Effector memory CD8-positive, alpha-beta T cell (primary cell): ENCODE data around the gene NSUN6.

Source experiments
- ATAC-seq: fragments of 150-1000 bp; cut with Tn5 transposase; replicated peaks from 2 replicates; pipeline ENCODE4 v1.10.0; 2021; ENCODE audit warnings: mild to moderate bottlenecking, moderate library complexity
- DNase-seq, 3 experiments: peaks; one replicate each; pipeline ENCODE4 v3.0.0; 2021
- H3K27ac Mint-ChIP-seq, 2 donors: one replicate each; pipeline ENCODE4 v1.8.0; 2022; ENCODE audit warnings: mild to moderate bottlenecking in 2 of 2, mixed read lengths in 2 of 2, moderate library complexity in 2 of 2
- H3K27me3 Mint-ChIP-seq, 2 donors: one replicate each; pipeline ENCODE4 v1.8.0; 2022; ENCODE audit warnings: mixed read lengths in 2 of 2
- H3K36me3 Mint-ChIP-seq: one replicate; pipeline ENCODE4 v1.8.0; 2022; ENCODE audit warnings: mild to moderate bottlenecking, moderate library complexity, mixed read lengths; ENCODE audit not compliant: insufficient read depth
- H3K4me1 Mint-ChIP-seq, 2 donors: one replicate each; pipeline ENCODE4 v1.8.0; 2022; ENCODE audit warnings: low read depth in 2 of 2, mixed read lengths in 2 of 2
- H3K4me3 Mint-ChIP-seq, 2 donors: one replicate each; pipeline ENCODE4 v1.8.0; 2022; ENCODE audit warnings: mild to moderate bottlenecking in 2 of 2, mixed read lengths in 2 of 2, moderate library complexity in 2 of 2
- H3K9me3 Mint-ChIP-seq, 2 donors: one replicate each; pipeline ENCODE4 v1.8.0; 2022; ENCODE audit warnings: mixed read lengths in 2 of 2

NSUN6 gene

GRCh38 chr10:18514537-18514936 is 136.8 kb downstream of the NSUN6 start:
- H3K36me3 Mint-ChIP-seq = peaks cover 4% of the 10 kb centered on the region
- DNase-seq (no peak), ATAC-seq (no peak)
- peaks cover 8 to 20% of the 10 kb centered on the region in 2 donors for H3K9me3 Mint-ChIP-seq
- peaks cover 3 to 8% of the 10 kb centered on the region in 2 donors for H3K27me3 Mint-ChIP-seq
- no peak overlapping the region for H3K27ac Mint-ChIP-seq
- no peak overlapping the region for H3K4me3 Mint-ChIP-seq
- no peaks in the 10 kb centered on the region for H3K4me1 Mint-ChIP-seq

DNA sequence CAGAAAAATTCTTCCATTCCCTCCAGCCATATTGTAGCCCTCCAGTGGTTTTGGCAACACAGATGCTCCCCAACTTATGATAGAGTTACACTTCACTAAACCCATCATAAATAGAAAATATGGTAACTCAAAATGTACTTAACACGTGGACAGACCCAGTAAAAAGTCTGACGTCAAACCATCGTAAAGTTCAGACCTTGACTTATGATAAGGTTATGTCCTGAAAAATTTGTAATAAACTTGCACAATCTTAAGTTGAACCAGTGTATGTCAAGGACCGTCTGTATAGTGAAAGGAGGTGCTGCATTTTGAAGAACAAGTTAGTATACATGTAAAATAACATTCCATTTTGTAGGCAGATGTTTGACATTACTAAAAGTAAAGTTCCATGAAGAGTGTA is 142.8 kb downstream of the NSUN6 start:
- no peak for ATAC-seq
- no peaks in the 10 kb centered on the region for H3K36me3 Mint-ChIP-seq
- H3K27me3 Mint-ChIP-seq = peaks cover 10 to 12% of the 10 kb centered on the region in 2 donors
- no peak overlapping the region for H3K4me3 Mint-ChIP-seq
- peaks cover 6% of the 10 kb centered on the region in 2 donors for H3K9me3 Mint-ChIP-seq
- DNase-seq = no peak
- no peak overlapping the region for H3K27ac Mint-ChIP-seq
- H3K4me1 Mint-ChIP-seq = no peaks in the 10 kb centered on the region

DNA sequence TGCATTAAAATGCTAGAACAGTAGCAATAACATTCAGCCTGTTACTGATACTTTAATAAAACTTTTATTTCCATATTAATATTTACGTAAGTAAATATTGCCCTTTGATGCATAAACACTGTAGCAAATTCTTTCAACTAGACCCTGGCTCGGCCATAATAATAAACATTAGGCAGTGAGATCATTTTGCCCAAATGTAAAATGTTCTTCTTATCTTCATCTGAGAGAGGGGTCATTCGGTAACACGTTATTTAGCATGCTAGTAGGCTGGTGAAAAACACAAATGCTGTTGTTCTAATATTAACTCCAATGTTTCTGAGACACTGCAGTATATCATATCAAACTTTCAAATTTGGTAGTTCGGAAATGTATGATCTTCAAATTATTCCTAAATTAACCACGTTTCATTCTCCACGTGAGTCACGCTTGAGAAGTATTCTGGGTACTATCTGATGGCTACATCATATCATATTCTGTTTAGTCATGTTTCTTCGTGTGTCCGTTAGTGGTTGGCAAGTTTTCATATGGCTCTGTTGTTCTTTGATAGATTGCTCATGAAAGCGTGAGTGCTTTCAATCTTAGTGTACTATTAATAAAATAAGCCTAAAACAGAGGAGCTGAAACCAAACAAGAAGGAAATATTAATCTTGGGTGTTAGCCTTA is 145.8 kb downstream of the NSUN6 start:
- ATAC-seq (no peak), DNase-seq (no peak)
- H3K36me3 Mint-ChIP-seq = no peaks in the 10 kb centered on the region
- no peaks in the 10 kb centered on the region for H3K9me3 Mint-ChIP-seq
- H3K4me1 Mint-ChIP-seq = no peaks in the 10 kb centered on the region
- H3K4me3 Mint-ChIP-seq = no peak overlapping the region
- no peak overlapping the region for H3K27ac Mint-ChIP-seq
- H3K27me3 Mint-ChIP-seq = peaks cover 15% of the 10 kb centered on the region in 2 donors

DNA sequence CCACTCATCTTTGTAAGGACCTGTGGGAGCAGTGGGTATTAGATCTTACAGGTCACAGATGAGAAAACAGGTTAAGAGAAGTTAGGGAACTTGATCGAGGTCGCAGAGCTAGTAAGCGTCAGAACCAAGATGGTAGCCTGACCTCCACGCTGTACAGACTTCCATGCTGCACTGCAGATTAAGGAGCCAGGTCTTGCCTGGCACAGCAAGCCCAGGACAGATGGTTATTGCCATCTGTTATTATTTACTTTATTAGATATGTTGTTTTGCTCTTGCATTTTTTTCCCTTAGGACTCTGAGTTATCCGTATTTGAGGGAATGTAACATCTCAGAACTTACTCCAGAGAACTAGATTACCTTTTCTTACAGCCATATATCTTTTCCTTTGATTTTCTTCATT is 147.2 kb downstream of the NSUN6 start:
- no peaks in the 10 kb centered on the region for H3K36me3 Mint-ChIP-seq
- no peak for ATAC-seq
- no peaks in the 10 kb centered on the region for H3K4me1 Mint-ChIP-seq
- H3K4me3 Mint-ChIP-seq = no peak overlapping the region
- H3K27ac Mint-ChIP-seq = no peak overlapping the region
- peaks cover 15 to 22% of the 10 kb centered on the region in 2 donors for H3K27me3 Mint-ChIP-seq
- no peaks in the 10 kb centered on the region for H3K9me3 Mint-ChIP-seq
- DNase-seq = no peak

DNA sequence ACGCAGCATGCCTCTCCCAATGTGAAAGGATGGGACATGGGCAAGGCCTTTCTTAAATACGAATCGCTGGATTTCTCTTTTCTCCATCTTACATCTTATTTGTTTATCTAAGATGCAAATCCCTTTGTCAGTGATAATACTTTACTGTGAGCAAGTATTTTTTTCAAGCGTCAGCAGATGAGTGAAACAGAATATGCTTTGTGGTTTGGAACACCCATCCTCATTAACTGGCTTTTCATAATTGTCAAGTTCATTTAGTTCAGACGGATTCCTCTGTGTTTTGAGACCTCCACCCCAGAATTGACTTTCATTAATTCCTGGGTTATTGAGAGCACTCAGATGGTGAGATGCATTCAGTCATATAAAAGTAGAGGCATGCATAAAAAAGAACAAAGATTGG is 149.8 kb downstream of the NSUN6 start:
- no peaks in the 10 kb centered on the region for H3K9me3 Mint-ChIP-seq
- H3K36me3 Mint-ChIP-seq = no peaks in the 10 kb centered on the region
- H3K4me3 Mint-ChIP-seq = no peak overlapping the region
- peaks cover 15 to 22% of the 10 kb centered on the region in 2 donors for H3K27me3 Mint-ChIP-seq
- H3K27ac Mint-ChIP-seq = no peak overlapping the region
- DNase-seq (no peak), ATAC-seq (no peak)
- H3K4me1 Mint-ChIP-seq = no peaks in the 10 kb centered on the region

GRCh38 chr10:18501198-18501597 is 150.2 kb downstream of the NSUN6 start:
- no peak overlapping the region for H3K27ac Mint-ChIP-seq
- H3K4me1 Mint-ChIP-seq = no peaks in the 10 kb centered on the region
- ATAC-seq = no peak
- no peak overlapping the region for H3K4me3 Mint-ChIP-seq
- no peaks in the 10 kb centered on the region for H3K36me3 Mint-ChIP-seq
- no peak for DNase-seq
- H3K27me3 Mint-ChIP-seq = peaks cover 15 to 22% of the 10 kb centered on the region in 2 donors
- no peaks in the 10 kb centered on the region for H3K9me3 Mint-ChIP-seq

GRCh38 chr10:18500576-18500975 is 150.8 kb downstream of the NSUN6 start:
- ATAC-seq (no peak), DNase-seq (no peak)
- Mint-ChIP-seq H3K9me3 (no peaks in the 10 kb centered on the region), H3K4me1 (no peaks in the 10 kb centered on the region), H3K27me3 (peaks cover 15 to 22% of the 10 kb centered on the region in 2 donors), H3K27ac (no peak overlapping the region), H3K4me3 (no peak overlapping the region), H3K36me3 (no peaks in the 10 kb centered on the region)

DNA sequence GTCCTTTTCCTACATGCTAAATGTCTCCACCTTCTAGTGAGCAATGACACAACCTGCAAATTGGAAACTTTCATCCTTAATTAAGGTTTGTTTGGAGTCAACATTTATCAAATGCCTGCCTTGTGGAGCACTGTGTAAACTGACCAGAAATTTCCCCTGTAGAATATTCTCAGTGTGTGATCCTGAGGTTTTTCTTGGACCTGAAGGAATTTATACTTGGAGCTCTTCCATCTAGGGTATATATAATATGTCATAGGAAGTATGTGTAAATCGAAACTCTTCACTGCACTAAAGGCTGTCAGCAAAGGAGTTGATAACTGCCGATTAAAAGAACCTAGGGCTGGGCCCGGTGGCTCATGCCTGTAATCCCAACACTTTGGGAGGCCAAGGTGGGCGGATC is 152.4 kb downstream of the NSUN6 start:
- ATAC-seq (no peak), DNase-seq (no peak)
- Mint-ChIP-seq H3K9me3 (no peaks in the 10 kb centered on the region), H3K27ac (no peak overlapping the region), H3K4me3 (no peak overlapping the region), H3K27me3 (peaks cover 9 to 14% of the 10 kb centered on the region in 2 donors), H3K36me3 (peaks cover under 1% of the 10 kb centered on the region), H3K4me1 (no peaks in the 10 kb centered on the region)

DNA sequence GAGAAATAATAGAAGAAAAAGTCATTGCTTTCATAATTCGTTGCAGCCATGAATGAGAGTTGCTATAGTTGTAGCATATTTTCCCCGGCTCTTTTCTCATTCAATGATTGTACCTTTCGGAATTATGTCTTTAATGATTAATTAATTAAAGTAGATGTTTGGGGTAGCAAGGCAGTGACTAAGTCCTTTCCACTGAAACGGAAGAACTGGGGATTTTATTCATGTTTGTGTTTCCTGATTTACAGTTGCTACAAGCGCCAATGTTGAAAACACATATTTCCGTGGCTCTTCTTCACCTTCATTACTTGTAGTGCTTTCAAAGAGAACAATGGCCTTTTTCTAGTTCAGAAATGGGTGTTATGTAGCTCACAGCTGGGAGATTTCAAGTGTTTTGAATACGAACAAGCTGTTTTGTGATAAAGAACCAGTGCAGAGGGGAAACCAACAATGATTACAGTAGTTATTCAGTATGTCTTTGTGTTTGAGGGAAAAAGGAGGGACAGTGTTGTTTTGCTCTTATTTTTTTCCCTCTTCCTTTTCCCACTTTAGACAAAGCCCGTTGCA is 153.5 kb downstream of the NSUN6 start:
- ATAC-seq (no peak), DNase-seq (no peak)
- Mint-ChIP-seq H3K27me3 (peaks cover 5 to 9% of the 10 kb centered on the region in 2 donors), H3K9me3 (no peaks in the 10 kb centered on the region), H3K4me1 (no peaks in the 10 kb centered on the region), H3K36me3 (peaks cover 2% of the 10 kb centered on the region), H3K4me3 (no peak overlapping the region), H3K27ac (no peak overlapping the region)
